ENCODE data around the gene GREB1. TPM values are rescaled to one million over a fixed set of nuclear protein-coding genes. Genes with fewer than 3 reads are reported as not detected.

GREB1 gene
- total and polyA plus RNA-seq, 2 of the 4 experiments (the other 2 are of a cell fraction): 0.05 TPM; not detected in 1

- dilution Hi-C loops (cut with HindIII; ENCODE audit: low sequenced_read_pairs, unreplicated experiment): no loop called here
- no peak overlapping the region for H3K4me3 ChIP-seq (ENCODE audit: insufficient read depth, low read depth, low read length)
Observed at GRCh38 chr2:11563784-11564666, 30.2 kb downstream of the GREB1 start.

More at GRCh38 chr2:11563784-11564666, 30.2 kb downstream of the GREB1 start:
- H4K20me1 ChIP-seq (ENCODE audit: insufficient read depth, low read length): no peaks in the 10 kb centered on the region
- no peak overlapping the region for H3K56ac ChIP-seq (ENCODE audit: extremely low read depth, insufficient read depth, low read length)
- H3K9ac ChIP-seq (ENCODE audit: low read depth, low read length): no peak overlapping the region
- TF ChIP-seq RFX5 (IDR thresholded peaks at IDR 0.05; ENCODE audit: low read depth, low read length) (no peak), RCOR1 (IDR thresholded peaks at IDR 0.05; ENCODE audit: insufficient replicate concordance, low read length) (no peak), NFE2L2 (IDR thresholded peaks at IDR 0.05; ENCODE audit: low read depth, low read length) (no peak), MAZ (IDR thresholded peaks at IDR 0.05; ENCODE audit: borderline replicate concordance, low read depth, low read length) (no peak)
- H2BK20ac ChIP-seq (ENCODE audit: low read depth, low read length): no peak overlapping the region
- H4K91ac ChIP-seq (ENCODE audit: insufficient read depth, low read depth, low read length): no peak overlapping the region
- CTCF ChIA-PET: interaction anchor here (2.5 kb wide), 1 partner anchor 19 kb away, joined by 8 read pairs; no protein-coding TSS in a partner anchor
- no peak overlapping the region for H3K4me2 ChIP-seq (ENCODE audit: low read depth, low read length)
- H2AK5ac ChIP-seq (ENCODE audit: low read depth, low read length): no peak overlapping the region
- no peaks in the 10 kb centered on the region for H3K4me1 ChIP-seq (ENCODE audit: control insufficient read depth, insufficient read depth, low read length)
- H3K27me3 ChIP-seq (ENCODE audit: control insufficient read depth, insufficient read depth, low read length): peaks cover 18% of the 10 kb centered on the region
- in situ Hi-C loops (cut with MboI; ENCODE audit: low sequenced_read_pairs): no loop called here
- no peak overlapping the region for H3K18ac ChIP-seq (ENCODE audit: low read depth, low read length)
- no peaks in the 10 kb centered on the region; the same call in 1 of the 2 replicates for H3K9me1 ChIP-seq (ENCODE audit: insufficient read depth, low read length)
- no peak overlapping the region for H3K4ac ChIP-seq (ENCODE audit: low read depth, low read length)
- H2BK120ac ChIP-seq (ENCODE audit: low read depth, low read length): no peak overlapping the region
- intact Hi-C loops (cut with micrococcal nuclease): no loop called here
- POLR2A ChIA-PET (ENCODE audit: unreplicated experiment): no interaction called here
- H2AK9ac ChIP-seq (replicated peaks; ENCODE audit: low read depth, low read length, poor library complexity): no peak overlapping the region
- no peak overlapping the region for H4K5ac ChIP-seq (ENCODE audit: low read depth, low read length)
- ATAC-seq (ENCODE audit: low read depth): no peak
- no peak for DNase-seq
- BruUV-seq (replicated peaks): no TSS peak
- 81% methylated on average over 4 of the region's 8 CpGs; no CpG with 5 or more reads in 1 of the 2 experiments for WGBS, 2 experiments (ENCODE audit: extremely low coverage in 2 of 2, insufficient read length in 1 of 2)
- H4K8ac ChIP-seq (ENCODE audit: low read depth in 2 of 2, low read length in 2 of 2): no peak overlapping the region
- H3K27ac ChIP-seq (ENCODE audit: insufficient read depth, low read length): no peak overlapping the region
- no peak overlapping the region for H2BK5ac ChIP-seq (ENCODE audit: low read depth, low read length, poor library complexity, severe bottlenecking)
- H3K23ac ChIP-seq (ENCODE audit: low read depth, low read length): no peak overlapping the region
- no peak overlapping the region for H2BK15ac ChIP-seq (ENCODE audit: low read depth, low read length)
- H3K79me1 ChIP-seq (ENCODE audit: low read depth in 1 of 2, low read length in 2 of 2): no peaks in the 10 kb centered on the region
- no peak overlapping the region for H3K14ac ChIP-seq (replicated peaks; ENCODE audit: low read depth, low read length)
- H3K9me3 ChIP-seq (ENCODE audit: control insufficient read depth, insufficient read depth, low read length): no peaks in the 10 kb centered on the region
- no peaks in the 10 kb centered on the region for H3K36me3 ChIP-seq (ENCODE audit: control insufficient read depth, insufficient read depth, low read length)
- no peak overlapping the region for H2AFZ ChIP-seq (replicated peaks; ENCODE audit: low read length, poor library complexity)

Measured in IMR-90 (cell line).